Right kidney (tissue), 1 donor: Measurements from ENCODE around the gene CHEK1.

ENCODE experiments used
- DNase-seq: peaks from one replicate; pipeline ENCODE4 v3.0.0-alpha.2; 2016

The CHEK1 gene

DNA sequence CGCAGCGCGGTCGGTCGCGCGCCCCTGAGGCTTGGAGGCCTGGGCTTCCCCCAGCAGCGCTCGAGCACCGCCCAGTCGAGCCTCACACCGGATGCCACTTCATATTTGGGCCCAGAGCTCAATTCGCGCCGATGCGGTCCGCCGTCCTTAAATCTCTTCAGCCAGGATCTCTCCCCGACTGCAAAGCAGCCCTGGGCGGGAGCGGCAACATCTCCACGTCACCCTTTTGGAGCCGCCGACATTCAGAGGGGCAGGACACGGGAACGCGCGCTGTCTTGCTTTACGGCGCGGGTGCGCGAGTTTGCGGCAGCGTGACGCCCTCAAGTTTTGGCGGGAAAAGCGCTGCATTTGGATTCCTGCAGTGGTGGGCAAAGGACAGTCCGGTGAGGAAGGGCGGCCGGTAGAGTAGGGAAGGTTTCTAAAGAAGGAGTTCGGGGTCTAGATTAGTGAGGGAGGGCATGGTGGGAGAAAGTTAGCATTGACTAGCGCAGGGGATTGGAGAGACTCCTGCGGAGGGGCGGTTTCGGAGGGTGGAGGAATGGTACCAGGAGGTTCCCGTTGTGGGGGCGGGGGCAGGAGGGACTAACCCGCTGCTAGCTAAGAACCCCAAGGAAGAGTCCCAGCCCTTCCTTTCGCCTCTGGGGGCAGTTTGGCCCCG, 796 bp downstream of the CHEK1 start:
- peak; percentile 100 for DNase-seq

DNA sequence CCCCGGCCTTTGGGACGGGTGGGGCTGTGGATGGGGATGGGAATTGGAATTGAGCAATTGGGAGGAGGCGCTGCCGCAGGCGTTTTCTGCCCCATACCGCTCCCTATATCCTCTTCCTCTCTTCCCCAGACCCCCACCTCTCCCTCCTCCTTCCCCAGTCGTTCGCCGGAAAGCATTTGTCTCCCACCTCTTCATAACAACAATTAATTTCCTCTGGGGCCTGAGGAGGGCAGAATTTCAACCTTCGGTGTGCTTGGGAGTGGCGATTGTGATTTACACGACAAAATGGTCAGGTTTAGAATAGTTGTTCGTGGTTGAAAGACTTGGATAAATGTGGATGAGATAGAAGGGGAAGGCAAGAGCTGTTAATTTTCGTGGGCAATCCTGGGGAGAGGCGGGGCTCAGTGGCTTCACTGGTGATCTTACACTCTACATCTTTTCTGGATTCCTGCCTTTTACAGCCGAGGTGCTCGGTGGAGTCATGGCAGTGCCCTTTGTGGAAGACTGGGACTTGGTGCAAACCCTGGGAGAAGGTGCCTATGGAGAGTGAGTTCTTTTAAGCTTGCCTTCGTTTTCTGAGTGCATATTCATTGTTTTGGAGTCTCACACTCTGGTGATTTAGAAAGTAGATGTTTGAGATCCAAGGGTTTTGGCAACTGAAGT, 1.5 kb downstream of the CHEK1 start:
- DNase-seq, result no peak

DNA sequence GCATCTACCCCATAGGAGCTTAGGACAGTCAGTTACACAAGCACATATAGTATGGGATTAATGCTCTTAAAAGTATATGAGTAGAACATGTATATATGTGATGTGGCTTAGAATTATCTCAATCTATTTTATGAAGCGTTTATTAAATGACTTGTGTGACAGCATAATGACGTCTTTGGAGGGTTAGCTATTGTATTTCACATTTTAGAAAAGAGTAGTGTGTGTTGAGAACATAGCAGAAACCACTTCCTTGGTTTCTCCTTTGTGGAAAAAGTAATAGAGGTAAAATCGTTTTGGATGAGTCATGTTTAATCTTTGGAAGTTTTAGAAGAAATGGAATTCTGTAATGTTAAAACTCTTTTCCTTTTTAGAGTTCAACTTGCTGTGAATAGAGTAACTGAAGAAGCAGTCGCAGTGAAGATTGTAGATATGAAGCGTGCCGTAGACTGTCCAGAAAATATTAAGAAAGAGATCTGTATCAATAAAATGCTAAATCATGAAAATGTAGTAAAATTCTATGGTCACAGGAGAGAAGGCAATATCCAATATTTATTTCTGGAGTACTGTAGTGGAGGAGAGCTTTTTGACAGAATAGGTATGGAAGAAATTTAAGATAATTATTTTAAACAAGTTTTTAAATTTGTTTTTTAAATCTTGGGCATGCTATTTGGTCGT, 2.4 kb downstream of the CHEK1 start:
- DNase-seq, result no peak

DNA sequence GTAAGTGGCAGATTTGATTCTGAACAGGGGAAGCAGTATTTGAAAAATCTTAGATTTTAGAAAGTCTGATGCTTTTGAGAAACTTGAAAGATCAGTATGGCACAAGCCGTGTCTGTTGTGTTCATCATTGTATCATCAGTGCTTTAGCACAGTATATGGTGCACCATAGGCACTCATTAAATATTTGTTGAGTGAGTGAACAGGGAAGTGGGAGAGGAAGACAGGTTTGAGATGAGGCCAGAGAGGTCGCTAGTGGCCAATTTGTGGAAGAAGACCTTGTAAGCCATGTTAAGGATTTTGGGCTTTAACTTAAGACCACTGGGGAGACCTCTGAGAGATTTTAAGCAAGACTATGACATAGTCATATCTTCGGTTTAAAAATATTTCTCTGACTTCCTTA, 12.9 kb downstream of the CHEK1 start:
- no peak for DNase-seq

DNA sequence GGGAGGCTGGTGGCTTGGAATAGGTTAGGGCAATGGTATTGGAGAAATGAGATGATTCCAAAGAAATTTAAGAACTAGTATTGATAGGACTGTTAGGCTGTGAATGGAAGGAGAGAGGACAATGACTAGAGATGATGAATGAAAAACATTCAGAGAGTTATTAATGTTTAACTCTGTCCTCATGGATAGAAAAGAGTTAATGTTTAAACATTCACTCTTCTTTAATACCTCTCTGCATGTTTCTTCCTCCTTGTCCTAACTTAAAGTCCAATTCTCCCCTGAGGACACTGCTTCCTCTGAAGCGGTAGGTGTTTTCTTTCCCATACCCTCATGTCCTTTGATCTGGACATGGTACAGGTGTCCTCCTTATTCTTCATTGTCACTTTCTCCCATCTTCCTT, 13.4 kb downstream of the CHEK1 start:
- DNase-seq, result no peak

DNA sequence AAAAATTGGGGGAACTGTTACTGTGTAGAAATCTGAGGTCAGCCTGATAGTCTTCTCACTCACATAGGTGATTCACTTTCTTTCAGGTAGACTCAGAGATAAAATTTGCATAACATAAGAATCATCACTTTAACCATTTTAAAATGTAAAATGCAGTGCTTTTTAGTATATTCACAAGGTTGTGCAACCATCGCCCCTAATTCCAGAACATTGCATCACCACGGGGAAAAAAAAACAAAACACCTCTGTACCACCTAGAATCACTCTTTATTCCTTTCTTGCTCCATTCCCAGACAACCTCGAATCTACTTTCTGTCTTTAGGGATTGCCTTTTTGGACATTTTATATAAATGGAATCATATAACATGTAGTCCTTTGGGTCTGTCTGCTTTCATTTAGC, 20.9 kb downstream of the CHEK1 start:
- DNase-seq, result no peak

DNA sequence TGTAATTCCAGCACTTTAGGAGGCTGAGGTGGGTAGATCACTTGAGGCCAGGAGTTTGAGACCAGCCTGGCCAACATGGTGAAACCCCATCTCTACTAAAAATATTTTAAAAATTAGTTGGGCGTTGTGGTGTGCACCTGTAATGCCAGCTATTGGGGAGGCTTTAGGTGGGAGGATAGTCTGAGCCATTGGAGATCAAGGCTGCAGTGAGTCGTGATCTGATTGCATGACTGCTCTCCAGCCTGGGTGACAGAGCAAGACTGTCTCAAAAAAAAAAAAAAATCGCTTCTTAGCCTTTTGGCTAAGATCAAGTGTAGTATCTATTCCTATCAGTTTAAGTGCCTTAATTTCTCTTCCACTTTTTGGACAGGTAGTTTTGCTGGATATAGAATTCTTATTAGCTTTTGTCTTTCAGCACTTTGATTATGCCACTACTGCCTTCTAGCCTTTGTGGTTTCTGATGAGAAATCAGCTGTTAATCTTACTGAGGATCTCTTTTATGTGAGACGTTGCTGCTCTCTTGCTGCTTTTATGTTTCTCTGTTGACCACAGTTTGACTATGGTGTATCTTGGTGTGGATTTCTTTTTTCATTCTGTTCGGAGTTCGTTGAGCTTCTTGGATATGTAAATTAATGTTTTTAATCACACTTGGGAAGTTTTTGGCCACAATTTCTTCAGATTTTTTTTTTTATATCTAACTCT, 24.7 kb downstream of the CHEK1 start:
- DNase-seq, result no peak

DNA sequence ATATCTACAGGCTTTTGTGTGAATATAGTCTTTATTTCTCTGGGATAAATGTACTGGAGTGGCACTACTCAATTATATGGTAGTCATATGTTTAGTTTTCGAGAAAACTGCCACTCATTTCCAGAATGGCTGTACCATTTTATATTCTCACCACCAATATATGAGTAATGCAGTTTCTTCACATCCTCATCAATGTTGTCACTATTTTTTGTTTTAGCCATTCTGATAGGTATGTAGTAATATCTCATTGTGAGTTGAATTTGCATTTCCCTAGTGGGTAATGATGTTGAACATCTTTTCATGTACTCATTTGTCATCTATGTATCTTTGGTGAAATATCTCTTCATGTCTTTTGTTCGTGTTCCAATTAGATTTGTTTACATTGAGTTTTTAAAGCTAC, 37.7 kb downstream of the CHEK1 start:
- DNase-seq, result no peak

DNA sequence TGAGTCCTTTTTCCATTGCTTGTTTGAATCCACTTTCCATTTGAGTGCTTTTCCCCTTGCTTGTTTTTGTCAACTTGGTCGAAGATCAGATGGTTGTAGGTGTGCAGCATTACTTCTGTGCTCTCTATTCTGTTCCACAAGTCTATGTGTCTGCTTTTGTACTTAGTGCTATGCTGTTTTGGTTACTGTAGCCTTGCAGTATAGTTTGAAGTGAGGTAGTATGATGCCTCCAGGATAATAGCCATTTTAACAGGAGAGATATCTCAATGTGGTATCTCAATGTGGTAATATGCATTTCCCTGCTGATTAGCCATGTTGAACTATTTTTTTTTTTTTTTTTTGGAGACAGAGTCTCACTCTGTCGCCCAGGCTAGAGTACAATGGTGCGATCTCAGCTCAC, 38.9 kb downstream of the CHEK1 start:
- no peak for DNase-seq

DNA sequence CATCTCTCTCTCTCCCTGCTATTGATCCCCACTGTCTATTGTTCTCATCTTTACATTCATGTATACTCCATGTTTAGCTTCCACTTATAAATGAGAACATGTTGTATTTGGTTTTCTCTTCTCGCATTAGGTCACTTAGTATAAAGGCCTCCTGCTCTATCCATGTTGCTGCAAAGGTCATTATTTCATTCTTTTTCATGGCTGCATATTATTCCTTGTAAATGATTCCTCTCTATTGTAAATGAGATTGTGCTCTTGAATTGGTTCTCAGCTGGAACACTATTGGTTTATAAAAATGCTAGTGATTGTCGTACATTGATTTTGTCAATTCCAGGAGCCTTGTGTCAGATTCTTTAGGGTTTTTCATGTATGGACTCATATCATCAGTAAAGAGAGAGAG, 42.2 kb downstream of the CHEK1 start:
- no peak for DNase-seq

DNA sequence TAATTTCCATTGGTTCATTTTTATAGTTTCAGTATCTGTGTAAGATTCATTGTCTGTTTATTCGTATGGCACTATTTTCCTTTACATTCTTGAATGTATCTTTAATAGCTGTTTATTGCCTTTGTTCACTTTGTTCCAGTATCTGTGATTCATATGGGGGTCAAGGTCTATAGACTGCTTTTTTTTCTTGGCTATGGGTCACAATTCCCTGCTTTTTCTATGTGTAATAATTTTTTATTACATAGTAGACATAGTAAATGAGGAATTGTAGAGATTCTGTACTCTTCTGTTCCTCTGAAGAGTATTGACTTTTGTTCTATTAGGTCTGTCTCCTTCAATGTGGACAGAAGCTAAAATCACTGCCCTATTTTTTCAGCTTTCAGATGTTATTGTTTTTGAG, 45.2 kb downstream of the CHEK1 start:
- no peak for DNase-seq

DNA sequence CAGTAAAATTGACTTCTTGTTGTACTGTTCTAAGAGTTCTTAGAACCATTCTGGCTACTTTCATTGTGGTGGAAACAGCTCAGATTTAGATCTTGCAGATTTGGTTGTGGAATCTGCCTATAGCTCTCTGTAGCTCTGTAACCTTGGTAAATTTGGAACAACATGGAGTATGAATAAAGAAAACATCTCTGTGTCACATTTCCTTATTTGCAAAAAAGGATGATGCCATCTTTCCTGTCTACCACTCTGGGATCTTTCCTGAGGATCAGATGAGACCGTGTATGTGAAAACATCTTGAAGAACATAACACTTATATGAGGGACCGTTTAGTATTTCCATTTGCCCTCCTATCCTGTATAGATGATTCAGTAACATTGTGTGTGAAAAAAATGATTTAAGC, 46.6 kb downstream of the CHEK1 start:
- no peak for DNase-seq

DNA sequence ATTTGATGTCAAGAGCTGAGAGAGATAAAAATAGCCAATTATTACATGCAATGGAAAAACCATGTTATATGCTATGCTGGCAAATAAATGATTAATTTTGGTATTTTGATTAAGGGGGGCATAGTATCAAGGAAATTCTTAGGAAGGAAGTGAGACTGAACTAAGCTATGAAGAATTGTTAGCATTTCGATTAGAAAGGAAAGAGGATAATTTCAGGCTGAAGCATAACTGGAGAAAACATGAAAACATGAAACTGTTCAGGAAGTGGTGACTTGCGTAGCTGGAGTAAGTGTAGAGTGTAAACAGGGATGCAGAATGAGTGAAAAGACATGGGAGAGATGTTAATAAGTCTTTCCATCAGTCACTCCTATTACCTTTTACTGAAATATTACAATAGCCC, 49.2 kb downstream of the CHEK1 start:
- no peak for DNase-seq

DNA sequence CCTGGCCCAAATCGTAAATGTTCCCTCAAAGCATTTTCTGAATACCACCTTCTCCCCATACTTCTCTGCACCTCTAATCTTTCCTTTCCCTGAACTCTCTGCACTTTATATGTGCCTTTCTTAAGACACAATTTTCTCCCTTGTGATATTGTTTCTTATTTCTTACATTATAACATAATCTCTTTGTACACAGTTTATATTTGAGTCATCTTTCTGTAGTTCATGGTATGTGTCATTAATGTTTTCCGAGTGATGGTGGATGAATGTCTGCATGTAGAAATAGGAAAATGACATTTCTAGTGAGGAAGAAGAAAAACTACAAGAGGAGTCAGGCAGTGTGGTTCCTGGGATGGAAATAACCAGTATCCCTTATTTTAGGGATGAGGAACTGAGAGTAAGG, 50.2 kb downstream of the CHEK1 start:
- no peak for DNase-seq

DNA sequence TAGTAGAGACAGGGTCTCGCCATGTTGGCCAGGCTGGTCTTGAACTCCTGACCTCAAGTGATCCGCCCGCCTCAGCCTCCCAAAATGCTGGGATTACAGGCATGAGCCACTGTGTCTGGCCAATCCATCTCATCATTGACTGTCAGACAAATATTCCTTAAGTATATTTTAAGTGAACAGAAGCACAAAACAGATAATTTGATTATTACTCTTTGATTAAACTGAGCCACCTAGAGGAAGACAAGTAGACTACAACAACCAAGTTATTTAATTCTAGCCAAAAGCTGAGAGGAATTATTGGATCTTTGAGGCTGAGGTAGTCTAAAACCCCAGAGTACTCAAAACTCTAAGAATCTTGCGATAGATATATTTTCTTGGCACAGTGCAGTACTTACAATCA, 54.4 kb downstream of the CHEK1 start:
- DNase-seq, result no peak

DNA sequence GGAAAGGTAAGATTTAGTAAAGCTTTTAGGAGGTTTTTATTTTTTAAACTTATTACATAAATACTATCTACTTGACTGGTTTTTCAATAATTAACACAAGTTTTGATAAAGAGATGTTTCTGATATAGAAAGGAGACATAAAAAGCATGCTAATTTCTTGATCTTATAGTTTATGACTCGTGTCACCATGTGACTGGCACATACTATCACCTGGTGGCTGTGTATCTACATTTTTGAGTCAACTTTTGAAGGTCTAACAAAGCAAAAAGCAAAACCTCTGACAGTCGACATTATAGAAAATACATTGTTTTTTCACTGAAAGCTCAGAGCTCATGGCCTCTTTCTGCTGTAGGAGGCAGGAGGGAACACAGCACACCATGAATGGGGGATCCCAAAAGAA, 54.9 kb downstream of the CHEK1 start:
- DNase-seq, result no peak

DNA sequence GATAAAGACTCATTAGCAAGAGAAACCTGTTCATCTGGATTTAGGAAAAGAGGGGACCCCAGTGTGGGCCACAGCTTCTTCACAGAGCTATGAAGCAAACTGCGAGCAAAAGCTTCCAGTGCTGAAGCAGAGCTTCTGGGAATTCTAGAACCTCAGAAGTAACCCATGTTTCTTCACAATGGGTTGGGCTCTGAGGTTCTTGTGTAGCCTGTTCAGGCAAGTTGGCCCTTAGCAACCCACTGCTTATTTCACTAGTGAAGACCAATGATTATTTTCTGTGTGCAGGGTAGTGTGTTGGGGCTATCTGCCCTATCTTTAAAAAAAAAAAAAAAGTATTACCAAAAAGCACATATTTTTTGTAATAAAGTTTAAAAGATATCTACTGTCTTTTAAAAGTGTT, 55.8 kb downstream of the CHEK1 start, which contains the start of gene ACRV1:
TSS of gene ACRV1 (minus strand) at position 101 of the 400 bp plus-strand sequence. CDS start at position 34, 67 bp downstream.
- no peak for DNase-seq

DNA sequence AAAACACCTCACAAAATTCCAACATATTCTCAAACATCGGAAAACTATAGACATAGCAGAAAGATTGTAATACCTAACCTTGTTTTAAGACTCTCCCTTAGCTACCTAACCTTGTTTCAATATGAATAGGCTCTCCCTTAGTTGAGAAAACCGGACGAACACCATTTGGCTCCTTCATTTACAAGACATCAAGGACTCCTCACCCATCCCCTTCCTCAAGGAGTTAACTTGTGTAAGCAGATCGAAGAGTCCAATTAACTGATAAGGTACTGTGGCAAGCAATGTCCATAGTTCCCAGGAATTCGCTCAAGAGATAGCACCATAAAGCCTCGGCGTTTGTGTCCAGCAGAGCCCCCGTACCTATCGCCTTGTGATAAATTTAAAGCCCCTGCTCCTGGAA, 60.3 kb downstream of the CHEK1 start:
- DNase-seq, result no peak

DNA sequence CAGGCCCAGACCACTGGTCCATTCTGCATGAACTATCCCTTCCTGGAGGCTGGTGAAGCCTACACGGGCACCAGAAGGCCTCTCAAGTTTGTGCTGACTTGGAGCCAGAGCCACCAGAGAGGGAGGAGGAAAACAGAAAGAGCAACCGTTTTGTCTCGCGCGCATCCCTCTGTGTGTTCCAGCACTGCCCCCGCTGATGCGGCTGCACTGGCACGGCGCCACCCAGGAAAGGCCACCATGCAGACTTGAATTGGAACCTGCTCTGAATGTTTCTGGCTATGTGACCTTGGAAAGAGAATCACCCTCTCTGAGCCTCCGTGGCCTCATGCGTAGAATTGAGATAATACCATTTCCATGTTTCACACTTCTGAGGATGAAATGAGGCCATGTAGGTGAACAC, 63.1 kb downstream of the CHEK1 start:
- no peak for DNase-seq

DNA sequence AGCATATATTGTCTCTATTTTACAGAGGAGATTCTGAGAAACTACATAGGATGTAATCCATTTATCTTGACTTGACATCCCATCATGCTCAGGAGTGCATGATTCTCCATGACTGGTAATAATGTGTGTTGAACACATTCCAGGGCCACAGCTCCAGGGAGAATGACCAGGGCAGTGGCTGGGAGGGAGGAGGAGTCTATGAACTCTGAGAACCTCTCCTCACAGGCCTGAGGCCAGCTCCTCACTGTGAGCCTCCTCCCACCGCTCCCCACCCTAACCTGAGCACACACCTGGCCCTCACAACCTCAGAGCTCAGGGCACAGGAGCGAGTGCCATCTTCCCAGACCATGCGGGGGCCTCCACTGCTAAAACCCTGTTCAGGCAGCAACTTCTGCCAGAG, 63.7 kb downstream of the CHEK1 start:
- no peak for DNase-seq

DNA sequence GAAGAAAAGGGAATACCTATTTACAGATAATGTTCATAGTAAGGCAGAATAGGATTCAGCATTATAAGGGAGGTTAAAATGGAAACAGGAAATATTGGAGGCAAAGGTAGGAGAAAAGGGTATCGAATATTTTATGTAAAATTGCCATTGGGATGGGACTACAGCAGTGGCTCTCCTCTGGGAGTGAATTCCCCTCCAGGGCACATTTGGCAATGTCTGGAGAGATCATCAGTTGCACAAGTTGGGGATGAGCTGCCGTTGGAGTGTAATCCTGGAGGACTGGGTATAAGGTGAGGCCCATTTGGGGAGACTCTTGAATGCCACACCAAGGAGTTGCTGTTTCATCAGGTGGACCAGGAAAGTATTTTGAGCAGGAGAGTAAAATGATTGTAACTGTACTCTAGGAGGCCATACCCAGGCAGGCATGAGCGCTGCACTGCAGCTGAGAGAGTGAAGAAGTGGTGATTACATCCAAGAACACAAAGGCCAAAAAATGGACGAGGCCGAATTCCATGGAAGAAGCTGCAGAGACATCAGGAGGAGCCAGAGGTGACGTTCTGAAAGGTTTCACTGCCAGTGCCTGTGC, 64.4 kb downstream of the CHEK1 start:
- no peak for DNase-seq

DNA sequence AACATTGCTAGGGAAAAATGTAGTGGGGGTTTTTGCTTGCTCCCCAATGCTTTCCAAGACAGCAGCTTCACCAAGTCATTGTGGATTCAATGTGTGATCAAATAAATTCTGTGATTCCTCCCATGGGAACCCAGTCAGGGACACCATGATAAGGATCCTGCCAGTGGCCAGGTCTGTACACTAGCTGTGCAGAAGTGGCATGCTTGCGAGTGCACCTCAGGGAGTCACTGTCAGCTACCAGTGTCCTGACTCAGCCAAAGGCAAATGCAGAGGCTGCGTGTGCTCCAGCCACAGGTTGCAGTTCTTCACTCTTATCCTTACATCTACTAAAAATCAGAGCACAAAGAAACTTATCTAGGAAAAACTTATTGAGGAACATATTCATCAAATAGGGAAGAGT, 65.0 kb downstream of the CHEK1 start:
- DNase-seq, result no peak

DNA sequence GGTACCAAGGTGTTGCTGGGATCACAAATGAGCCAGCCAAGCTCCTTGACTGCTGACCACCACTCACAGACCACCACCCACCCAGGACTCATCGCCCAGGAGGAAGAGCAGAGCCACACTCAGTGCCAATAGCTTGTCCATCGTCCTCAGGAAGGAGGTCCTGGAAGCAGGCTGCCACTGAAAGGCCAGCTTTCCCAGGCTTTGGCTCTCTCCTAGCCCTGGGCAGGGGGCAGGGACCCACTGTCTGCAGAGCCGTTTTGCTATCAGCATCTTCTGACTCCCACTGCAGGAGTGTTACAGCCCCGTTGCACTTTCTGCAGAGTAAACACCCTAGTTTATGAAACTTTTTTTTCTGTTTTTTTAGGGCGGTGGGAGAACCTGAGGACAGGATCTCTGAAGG, 67.9 kb downstream of the CHEK1 start:
- DNase-seq, result no peak
